Mesenchymal stem cell (in vitro differentiated cells and primary cell): Measurements from ENCODE around the gene SIVA1.

ENCODE experiments used
- DNase-seq: peaks from one replicate; pipeline ENCODE4 v3.0.0-alpha.2; 2013
- H2AFZ ChIP-seq: one replicate; pipeline ENCODE4 v1.6.1; 2013; ENCODE audit warnings: low read depth, mild to moderate bottlenecking, control low read depth, inconsistent platforms, low read length, moderate library complexity
- H2AK5ac ChIP-seq: 2 replicates; pipeline ENCODE4 v1.6.1; 2013; ENCODE audit warnings: low read length, moderate library complexity, mild to moderate bottlenecking, inconsistent platforms; ENCODE audit not compliant: severe bottlenecking
- H2BK120ac ChIP-seq: one replicate; pipeline ENCODE4 v1.6.1; 2013; ENCODE audit warnings: low read depth, mild to moderate bottlenecking, inconsistent platforms, low read length, moderate library complexity
- H2BK12ac ChIP-seq, 2 experiments: one replicate each; pipeline ENCODE4 v1.6.1; 2013; ENCODE audit warnings: inconsistent platforms in 2 of 2, low read length in 2 of 2, mild to moderate bottlenecking in 2 of 2, moderate library complexity in 2 of 2, control low read depth in 1 of 2
- H2BK15ac ChIP-seq: one replicate; pipeline ENCODE4 v1.6.1; 2013; ENCODE audit warnings: mild to moderate bottlenecking, low read depth, inconsistent platforms; ENCODE audit not compliant: poor library complexity, severe bottlenecking
- H2BK5ac ChIP-seq: 2 replicates; pipeline ENCODE4 v1.6.1; 2013; ENCODE audit warnings: low read depth, mild to moderate bottlenecking, low read length, control low read depth, inconsistent platforms; ENCODE audit not compliant: poor library complexity, severe bottlenecking
- H3K14ac ChIP-seq, 2 experiments: one replicate each; pipeline ENCODE4 v1.6.1; 2013; ENCODE audit warnings: inconsistent platforms in 2 of 2, low read length in 2 of 2, control low read depth in 1 of 2, mild to moderate bottlenecking in 1 of 2, moderate library complexity in 1 of 2
- H3K18ac ChIP-seq, 2 experiments: one replicate each; pipeline ENCODE4 v1.6.1; 2013; ENCODE audit warnings: inconsistent platforms in 2 of 2, low read length in 2 of 2, control low read depth in 1 of 2, low read depth in 1 of 2, mild to moderate bottlenecking in 1 of 2
- H3K23ac ChIP-seq, 2 experiments: one replicate each; pipeline ENCODE4 v1.6.1; 2013; ENCODE audit warnings: inconsistent platforms in 2 of 2, low read length in 2 of 2, mild to moderate bottlenecking in 2 of 2, moderate library complexity in 2 of 2, control low read depth in 1 of 2
- H3K27ac ChIP-seq: 2 replicates; pipeline ENCODE4 v1.5.1; 2013; ENCODE audit warnings: mild to moderate bottlenecking, moderate library complexity, low read length, control low read depth, inconsistent platforms; ENCODE audit not compliant: poor library complexity, severe bottlenecking
- H3K27me3 ChIP-seq, 2 experiments: 2 replicates each; pipeline versions ENCODE4 v1.6.1 to v1.7.0; 2013; ENCODE audit warnings: low read length in 2 of 2, mild to moderate bottlenecking in 2 of 2, moderate library complexity in 2 of 2, control low read depth in 1 of 2, inconsistent platforms in 1 of 2; ENCODE audit not compliant: control insufficient read depth in 1 of 2, insufficient read depth in 1 of 2
- H3K36me3 ChIP-seq, 2 experiments: 2 replicates each; pipeline versions ENCODE4 v1.6.1 to v1.7.0; 2013; ENCODE audit warnings: low read length in 2 of 2, control low read depth in 1 of 2, inconsistent platforms in 1 of 2, low read depth in 1 of 2, mild to moderate bottlenecking in 1 of 2; ENCODE audit not compliant: insufficient read depth in 2 of 2, control insufficient read depth in 1 of 2
- H3K4ac ChIP-seq, 2 experiments: one replicate each; pipeline ENCODE4 v1.6.1; 2013; ENCODE audit warnings: inconsistent platforms in 2 of 2, low read length in 2 of 2, mild to moderate bottlenecking in 2 of 2, moderate library complexity in 2 of 2, control low read depth in 1 of 2, low read depth in 1 of 2
- H3K4me1 ChIP-seq: 2 replicates; pipeline ENCODE4 v1.6.1; 2013; ENCODE audit warnings: low read depth, low read length, control low read depth; ENCODE audit not compliant: control insufficient read depth, insufficient read depth
- H3K4me2 ChIP-seq: 2 replicates; pipeline ENCODE4 v1.6.1; 2013; ENCODE audit warnings: low read length, mild to moderate bottlenecking, inconsistent platforms; ENCODE audit not compliant: poor library complexity, severe bottlenecking
- H3K4me3 ChIP-seq, 2 experiments: 2 replicates each; pipeline versions ENCODE4 v1.5.1 to v1.7.0; 2013; ENCODE audit warnings: low read length in 2 of 2, mild to moderate bottlenecking in 2 of 2, control low read depth in 1 of 2, low read depth in 1 of 2; ENCODE audit not compliant: insufficient read depth in 1 of 2
- H3K79me1 ChIP-seq: replicated peaks from 2 replicates; pipeline ENCODE4 v1.6.1; 2013; ENCODE audit warnings: mild to moderate bottlenecking, control low read depth, low read length, inconsistent platforms; ENCODE audit not compliant: poor library complexity, severe bottlenecking
- H3K9ac ChIP-seq: 2 replicates; pipeline ENCODE4 v1.7.0; 2013; ENCODE audit warnings: mild to moderate bottlenecking, low read length, moderate library complexity
- H3K9me3 ChIP-seq: 2 replicates; pipeline ENCODE4 v1.7.0; 2013; ENCODE audit warnings: mild to moderate bottlenecking, low read length; ENCODE audit not compliant: control insufficient read depth
- H4K8ac ChIP-seq: one replicate; pipeline ENCODE4 v1.6.1; 2013; ENCODE audit warnings: inconsistent platforms, mild to moderate bottlenecking, low read length, moderate library complexity
- H4K91ac ChIP-seq: one replicate; pipeline ENCODE4 v1.6.1; 2013; ENCODE audit warnings: mild to moderate bottlenecking, low read length, inconsistent platforms
- WGBS: methylation state at CpG from one replicate; pipeline ENCODE4 v1.1.7; 2013; ENCODE audit warnings: mixed read lengths; 5-methylcytosine and 5-hydroxymethylcytosine counted together

SIVA1 gene

DNA sequence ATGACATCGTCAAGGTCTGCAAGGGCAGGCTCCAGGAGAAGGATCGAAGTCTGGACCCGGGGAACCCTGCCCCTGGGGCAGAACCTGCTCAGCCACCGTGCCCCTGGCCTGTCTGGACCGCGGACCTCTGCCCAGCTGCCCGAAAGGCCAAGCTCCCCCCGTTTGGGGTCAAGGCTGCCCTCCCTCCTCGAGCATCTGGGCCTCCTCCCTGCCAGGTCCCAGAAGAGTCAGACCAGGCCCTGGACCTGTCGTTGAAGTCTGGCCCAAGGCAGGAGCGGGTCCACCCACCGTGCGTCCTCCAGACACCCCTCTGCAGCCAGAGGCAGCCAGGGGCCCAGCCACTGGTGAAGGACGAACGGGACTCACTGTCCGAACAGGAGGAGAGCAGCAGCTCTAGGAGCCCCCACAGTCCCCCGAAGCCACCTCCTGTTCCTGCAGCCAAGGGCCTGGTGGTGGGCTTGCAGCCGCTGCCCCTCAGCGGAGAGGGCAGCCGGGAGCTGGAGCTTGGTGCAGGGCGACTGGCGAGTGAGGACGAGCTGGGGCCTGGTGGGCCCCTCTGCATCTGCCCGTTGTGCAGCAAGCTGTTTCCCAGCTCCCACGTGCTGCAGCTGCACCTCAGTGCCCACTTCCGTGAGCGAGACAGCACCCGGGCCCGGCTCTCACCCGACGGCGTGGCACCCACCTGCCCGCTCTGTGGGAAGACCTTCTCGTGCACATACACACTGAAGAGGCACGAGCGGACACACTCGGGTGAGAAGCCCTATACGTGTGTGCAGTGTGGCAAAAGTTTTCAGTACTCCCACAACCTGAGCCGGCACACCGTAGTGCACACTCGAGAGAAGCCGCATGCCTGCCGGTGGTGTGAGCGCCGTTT lies 48.8 kb downstream of the SIVA1 start:
- Histone ChIP-seq H3K4ac (no peak overlapping the region), H3K4me2 (peak overlapping the region; percentile 81), H3K18ac (peak overlapping the region in 1 of 2 experiments; percentile 78), H3K27me3 (no peaks in the 10 kb centered on the region), H3K27ac (no peak overlapping the region), H3K9me3 (no peaks in the 10 kb centered on the region), H2BK12ac (peak overlapping the region in 1 of 2 experiments; percentile 8), H2BK15ac (no peak overlapping the region), H3K23ac (peak overlapping the region in 1 of 2 experiments; percentile 92), H4K91ac (peak overlapping the region; percentile 8), H2BK5ac (no peak overlapping the region), H2AK5ac (no peak overlapping the region), H2BK120ac (no peak overlapping the region), H3K4me3 (peak overlapping the region; percentile 64 to 81), H3K79me1 (peaks cover 6% of the 10 kb centered on the region), H2AFZ (no peak overlapping the region), H3K36me3 (peaks cover 0 to 9% of the 10 kb centered on the region in 2 experiments), H3K4me1 (peaks cover 77% of the 10 kb centered on the region), H3K9ac (peak overlapping the region; percentile 54), H4K8ac (no peak overlapping the region), H3K14ac (peak overlapping the region in 1 of 2 experiments; percentile 37)
- DNase-seq = no peak
- WGBS = 77% methylated on average over 45 of the region's 45 CpGs

DNA sequence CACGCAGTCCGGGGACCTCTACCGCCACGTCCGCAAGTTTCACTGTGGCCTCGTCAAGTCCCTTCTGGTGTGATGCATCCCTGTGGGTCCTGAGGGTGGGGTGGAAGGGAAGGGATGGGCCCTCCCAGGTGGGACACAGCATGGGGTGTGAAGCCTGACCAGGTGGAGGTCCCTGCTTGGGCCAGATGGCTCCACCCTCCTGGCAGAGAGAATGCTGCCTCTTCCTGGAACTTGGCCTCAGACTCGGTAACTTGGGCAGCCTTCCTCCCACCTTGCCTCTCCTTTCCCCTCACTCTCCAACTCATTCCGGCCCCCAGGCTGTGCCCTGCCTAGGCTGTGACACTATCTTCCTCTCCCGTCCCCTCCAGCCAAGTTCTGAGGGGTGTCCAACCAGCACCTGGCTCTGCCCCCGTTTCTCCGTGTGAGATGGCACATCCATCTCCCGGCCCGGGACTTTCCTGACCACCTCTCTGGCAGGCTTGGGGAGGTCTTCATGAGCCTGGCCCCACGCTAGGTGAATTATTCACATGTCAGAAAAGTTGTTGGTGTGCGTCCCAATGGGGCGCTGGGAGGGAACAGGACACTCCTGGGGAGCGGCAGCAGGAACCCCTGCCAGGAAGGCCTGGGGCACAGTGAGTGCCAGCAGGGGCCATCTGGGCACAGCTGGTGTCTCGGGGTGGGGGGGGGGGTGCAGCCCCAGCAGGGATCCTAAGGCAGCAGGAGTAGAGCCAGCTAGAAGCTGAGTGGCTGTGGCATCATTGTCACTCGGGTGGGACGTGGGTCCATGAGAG lies 49.6 kb downstream of the SIVA1 start:
- H3K4me2 ChIP-seq = no peak overlapping the region
- H2BK5ac ChIP-seq = no peak overlapping the region
- WGBS = 93% methylated on average over 20 of the region's 20 CpGs
- no peak overlapping the region for H3K4ac ChIP-seq
- H2BK120ac ChIP-seq = no peak overlapping the region
- H3K36me3 ChIP-seq = peaks cover 0 to 9% of the 10 kb centered on the region in 2 experiments
- H4K8ac ChIP-seq = no peak overlapping the region
- no peak overlapping the region for H3K9ac ChIP-seq
- peaks cover 6% of the 10 kb centered on the region for H3K79me1 ChIP-seq
- H3K23ac ChIP-seq = no peak overlapping the region
- H2BK12ac ChIP-seq = no peak overlapping the region
- no peak overlapping the region for H3K27ac ChIP-seq
- H3K9me3 ChIP-seq = no peaks in the 10 kb centered on the region
- peaks cover 69% of the 10 kb centered on the region for H3K4me1 ChIP-seq
- H4K91ac ChIP-seq = no peak overlapping the region
- H2AK5ac ChIP-seq = no peak overlapping the region
- H2BK15ac ChIP-seq = no peak overlapping the region
- H3K14ac ChIP-seq = no peak overlapping the region
- no peak for DNase-seq
- no peak overlapping the region for H2AFZ ChIP-seq
- H3K27me3 ChIP-seq = no peaks in the 10 kb centered on the region
- no peak overlapping the region for H3K4me3 ChIP-seq
- H3K18ac ChIP-seq = no peak overlapping the region

DNA sequence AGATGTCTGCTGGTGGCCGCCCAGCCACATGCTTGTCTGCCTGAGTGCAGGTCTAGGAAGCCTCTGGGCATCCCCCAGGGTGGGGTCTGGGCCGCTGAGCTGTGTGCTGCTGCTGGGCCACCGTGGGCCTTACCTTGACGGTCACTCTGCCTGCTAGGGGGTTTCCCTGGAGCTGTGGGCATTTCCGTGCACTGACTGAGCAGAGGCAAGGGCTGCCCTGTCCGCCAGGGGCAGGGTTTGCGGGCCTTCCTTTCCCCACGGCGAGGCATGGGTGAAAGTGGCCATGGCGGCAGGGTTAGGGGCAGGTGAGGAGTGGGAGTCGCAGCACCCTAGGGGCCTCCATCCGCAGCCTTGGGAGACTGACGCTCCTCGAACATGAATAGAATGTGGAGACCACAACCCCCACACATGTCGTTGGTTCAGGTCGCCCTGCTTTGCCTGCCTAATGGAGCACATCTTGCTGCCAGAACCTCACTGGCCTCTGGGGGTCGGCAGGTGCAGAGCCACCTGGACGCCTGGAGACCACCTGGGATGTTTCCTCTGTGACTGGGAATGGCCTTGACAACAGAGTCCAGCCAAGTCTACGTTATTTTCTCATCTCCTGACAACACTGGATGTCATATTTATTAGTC lies 50.4 kb downstream of the SIVA1 start:
- H2BK5ac ChIP-seq = no peak overlapping the region
- no peak overlapping the region for H3K4ac ChIP-seq
- H3K14ac ChIP-seq = peak overlapping the region in 1 of 2 experiments; percentile 45
- H3K18ac ChIP-seq = no peak overlapping the region
- H3K4me1 ChIP-seq = peaks cover 65% of the 10 kb centered on the region
- no peak overlapping the region for H2BK120ac ChIP-seq
- H3K9ac ChIP-seq = no peak overlapping the region
- no peaks in the 10 kb centered on the region for H3K9me3 ChIP-seq
- no peak overlapping the region for H3K4me3 ChIP-seq
- no peak overlapping the region for H3K27ac ChIP-seq
- peak overlapping the region; percentile 19 for H4K91ac ChIP-seq
- no peak overlapping the region for H3K4me2 ChIP-seq
- H4K8ac ChIP-seq = no peak overlapping the region
- peak overlapping the region; percentile 27 for H2AK5ac ChIP-seq
- no peak overlapping the region for H2BK12ac ChIP-seq
- no peak for DNase-seq
- no peak overlapping the region for H2AFZ ChIP-seq
- WGBS = 89% methylated on average over 18 of the region's 19 CpGs
- no peak overlapping the region for H3K23ac ChIP-seq
- peaks cover 0 to 9% of the 10 kb centered on the region in 2 experiments for H3K36me3 ChIP-seq
- no peaks in the 10 kb centered on the region for H3K27me3 ChIP-seq
- H3K79me1 ChIP-seq = peaks cover 6% of the 10 kb centered on the region
- peak overlapping the region; percentile 50 for H2BK15ac ChIP-seq
